GM12878 (cell line): ENCODE results near the gene POLRMT. TPM values are rescaled to one million over a fixed set of nuclear protein-coding genes. Genes with fewer than 3 reads are reported as not detected.

ENCODE experiments used
- ATAC-seq: fragments of 200-7000 bp; cut with Tn5 transposase; 3 replicates; pipeline ENCODE4 v1.9.1; 2020; ENCODE audit warnings: mild to moderate bottlenecking, moderate library complexity
- BruUV-seq: library from RNA; stranded (reverse); fragments of 400-500 nt; replicated peaks from 2 replicates; lab custom pipeline; 2021; lab: Mats Ljungman, UMichigan
- CTCF ChIA-PET: fragments of 300-600 bp; sonication (Branson Sonifier 250); formaldehyde crosslinking; extraction: SDS; loops from one replicate; lab custom pipeline; 2021; ENCODE audit warnings: inconsistent platforms; lab: Yijun Ruan, JAX
- POLR2A ChIA-PET: fragments of 350-600 bp; formaldehyde crosslinking; extraction: SDS; loops from one replicate; lab custom pipeline; 2021; ENCODE audit warnings: inconsistent platforms; lab: Charles Lee
- RAD21 ChIA-PET: fragments of 300-600 bp; sonication (Branson Sonifier 250); formaldehyde crosslinking; loops from one replicate; lab custom pipeline; 2023; ENCODE audit warnings: antibody characterized with exemption; ENCODE audit not compliant: unreplicated experiment; lab: Charles Lee
- SMC1A ChIA-PET: fragments of 300-600 bp; sonication (Branson Sonifier 250); formaldehyde crosslinking; loops from one replicate; lab custom pipeline; 2023; ENCODE audit not compliant: unreplicated experiment, uncharacterized antibody; lab: Charles Lee
- DNase-seq: peaks from one replicate; pipeline ENCODE4 v3.0.0-alpha.2; 2011; ENCODE audit warnings: low read depth, low spot score
- FAIRE-seq: peaks from 3 replicates; lab custom pipeline; 2011; peaks lifted over from hg19 to GRCh38; lab: Jason Lieb, UNC
- H2AFZ ChIP-seq: 2 replicates; pipeline ENCODE4 v1.6.0; 2011; ENCODE audit warnings: low read depth, low read length, control low read depth; ENCODE audit not compliant: control insufficient read depth
- H3K27ac ChIP-seq: 2 replicates; pipeline ENCODE4 v1.5.1; 2011; ENCODE audit warnings: control low read depth; ENCODE audit not compliant: control insufficient read depth, insufficient read depth
- H3K27me3 ChIP-seq, 2 experiments: replicated peaks in 1 of 2; 2 replicates each; pipeline versions ENCODE4 v1.6.0 to v1.6.1; 2011; ENCODE audit warnings: low read length in 1 of 2; ENCODE audit not compliant: control insufficient read depth in 2 of 2, insufficient read depth in 2 of 2
- H3K36me3 ChIP-seq, 2 experiments: 2 replicates each; pipeline ENCODE4 v1.5.1; 2011; ENCODE audit warnings: low read length in 1 of 2; ENCODE audit not compliant: control insufficient read depth in 2 of 2, insufficient read depth in 2 of 2
- H3K4me1 ChIP-seq: 2 replicates; pipeline ENCODE4 v1.6.1; 2011; ENCODE audit warnings: mild to moderate bottlenecking, low read length, moderate library complexity, mixed read lengths; ENCODE audit not compliant: control insufficient read depth, insufficient read depth
- H3K4me2 ChIP-seq: 2 replicates; pipeline ENCODE4 v1.6.0; 2011; ENCODE audit warnings: control low read depth; ENCODE audit not compliant: control insufficient read depth, insufficient read depth
- H3K4me3 ChIP-seq: fragments of 200-600 bp; sonication (generic); 2 replicates; pipeline ENCODE4 v1.5.1; 2016
- H3K79me2 ChIP-seq: 2 replicates; pipeline ENCODE4 v1.6.0; 2011; ENCODE audit warnings: low read length; ENCODE audit not compliant: control insufficient read depth, insufficient read depth
- H3K9ac ChIP-seq: 2 replicates; pipeline ENCODE4 v1.8.0; 2011; ENCODE audit warnings: low read length, control low read depth, mixed read lengths; ENCODE audit not compliant: control insufficient read depth, insufficient read depth
- H3K9me3 ChIP-seq: replicated peaks from 3 replicates; pipeline ENCODE4 v1.5.1; 2011; ENCODE audit warnings: mild to moderate bottlenecking, low read length; ENCODE audit not compliant: control insufficient read depth, insufficient read depth
- H4K20me1 ChIP-seq: 2 replicates; pipeline ENCODE4 v1.6.0; 2011; ENCODE audit not compliant: control insufficient read depth, insufficient read depth
- ATF3 ChIP-seq: IDR thresholded peaks from 2 replicates; pipeline ENCODE4 v1.6.1; 2011; ENCODE audit warnings: low read depth, mild to moderate bottlenecking, low read length, moderate library complexity, borderline replicate concordance; ENCODE audit errors: extremely low read depth
- DPF2 ChIP-seq: fragments of 450-650 bp; IDR thresholded peaks from 2 replicates; pipeline ENCODE4 v1.6.1; 2017; ENCODE audit warnings: mild to moderate bottlenecking
- HSF1 ChIP-seq: fragments of 150-350 bp; IDR thresholded peaks from 2 replicates; pipeline ENCODE4 v1.6.1; 2014; ENCODE audit warnings: mild to moderate bottlenecking, low read depth, low read length
- IKZF1 ChIP-seq: fragments of 450-650 bp; conservative IDR thresholded peaks from 2 replicates; pipeline ENCODE4 v1.6.1; 2017; ENCODE audit warnings: antibody characterized with exemption, mild to moderate bottlenecking
- MEF2B ChIP-seq: fragments of 450-650 bp; IDR thresholded peaks from 2 replicates; pipeline ENCODE4 v1.6.1; 2018; ENCODE audit warnings: mild to moderate bottlenecking, moderate library complexity; ENCODE audit not compliant: partially characterized antibody, poor library complexity, severe bottlenecking
- MTA2 ChIP-seq: fragments of 450-650 bp; IDR thresholded peaks from 2 replicates; pipeline ENCODE4 v1.6.1; 2016; ENCODE audit warnings: low read depth, mild to moderate bottlenecking, moderate library complexity
- PAX8 ChIP-seq: fragments of 450-650 bp; IDR thresholded peaks from 2 replicates; pipeline ENCODE4 v1.6.1; 2017; ENCODE audit warnings: mild to moderate bottlenecking, moderate library complexity
- PML ChIP-seq: IDR thresholded peaks from 2 replicates; pipeline ENCODE4 v1.6.1; 2012; ENCODE audit warnings: low read length, inconsistent platforms
- POU2F2 ChIP-seq: IDR thresholded peaks from 3 replicates; pipeline ENCODE4 v1.6.1; 2011; ENCODE audit warnings: low read depth, mild to moderate bottlenecking, low read length, borderline replicate concordance
- RELB ChIP-seq: fragments of 450-650 bp; IDR thresholded peaks from 2 replicates; pipeline ENCODE4 v1.6.1; 2017; ENCODE audit warnings: low read depth, mild to moderate bottlenecking, moderate library complexity
- RUNX3 ChIP-seq: IDR thresholded peaks from 2 replicates; pipeline ENCODE4 v1.6.1; 2012; ENCODE audit warnings: low read length, inconsistent platforms
- SIN3A ChIP-seq: IDR thresholded peaks from 2 replicates; pipeline ENCODE4 v1.6.1; 2012; ENCODE audit warnings: low read depth, low read length, improper control_type of control experiment
- SRF ChIP-seq, 2 experiments: IDR thresholded peaks; 2 replicates each; pipeline ENCODE4 v1.6.1; 2011; ENCODE audit warnings: low read depth in 2 of 2, low read length in 2 of 2, mild to moderate bottlenecking in 1 of 2, moderate library complexity in 1 of 2
- ZBED1 ChIP-seq: IDR thresholded peaks from 2 replicates; pipeline ENCODE4 v1.6.1; 2016; ENCODE audit warnings: borderline replicate concordance
- ZNF207 ChIP-seq: fragments of 450-650 bp; IDR thresholded peaks from 2 replicates; pipeline ENCODE4 v1.6.1; 2014; ENCODE audit warnings: antibody characterized with exemption, mild to moderate bottlenecking, borderline replicate concordance
- WGBS: methylation state at CpG from one replicate; pipeline ENCODE4 v1.1.6; 2016; ENCODE audit warnings: low lambda C conversion rate; ENCODE audit not compliant: insufficient replicate concordance, insufficient coverage; ENCODE audit errors: missing lambda C conversion rate; 5-methylcytosine and 5-hydroxymethylcytosine counted together
- in situ Hi-C: fragments of 300-500 bp; cut with MboI; formaldehyde crosslinking; loops from 9 replicates; pipeline ENCODE4 v1.14.3; 2018; ENCODE audit warnings: mixed read lengths
- intact Hi-C: fragments of 100-400 bp; cut with micrococcal nuclease; formaldehyde crosslinking; loops from one replicate; pipeline ENCODE4 v1.14.2; 2022; ENCODE audit not compliant: unreplicated experiment
- polyA plus RNA-seq, 11 experiments: library from polyadenylated mRNA; depleted of rRNA in 4 of 11; unstranded in 6 of 11; stranded (reverse) in 5 of 11; fragments of >200 nt; fragmentation: Nextera tagmentation in 4 of 11; fragmentation: Illumina TruSeq in 1 of 11; extraction: Ambion mirVana in 4 of 11; extraction: Trizol in 1 of 11; gene quantifications; 1 replicate in 1 of 11; 2 replicates in 10 of 11; pipeline versions ENCODE4 v1.2.1 to v1.2.3, GENCODE V29; 2011 to 2016; ENCODE audit warnings: inconsistent platforms in 2 of 11, missing spikeins in 2 of 11, low read depth in 1 of 11
- total RNA-seq, 4 experiments: library from RNA; depleted of rRNA in 3 of 4; stranded (reverse); fragments of >200 nt in 3 of 4; fragmentation: Illumina TruSeq in 1 of 4; extraction: Trizol in 1 of 4; gene quantifications; 2 replicates each; pipeline versions ENCODE4 v1.2.1 to v1.2.3, GENCODE V29; 2013 to 2021

Gene POLRMT
- total and polyA plus RNA-seq, 10 of the 15 experiments (the other 5 are each of a cell fraction or from before 2014, with no cell fraction given), result 9.9 to 57.6 (median 34.6) TPM

- BruUV-seq, result no TSS peak
- ChIA-PET SMC1A (interaction anchor here (1.3 to 1.5 kb wide), 2 partner anchors 21 to 80 kb away, joined by 3 read pairs; partner anchors contain the start of gene CDC34), CTCF (no interaction called here), RAD21 (no interaction called here), POLR2A (interaction anchor here (0.9 to 1.4 kb wide), 3 partner anchors 15 to 49 kb away, joined by 3 to 7 read pairs (median 6); partner anchors contain the start of gene POLRMT)
- Histone ChIP-seq H3K9ac (peak overlapping the region; percentile 60; the same call in 1 of the 2 replicates), H3K79me2 (no peaks in the 10 kb centered on the region), H3K4me1 (peaks cover 8% of the 10 kb centered on the region), H3K27ac (peak overlapping the region; percentile 73), H3K36me3 (no peaks in the 10 kb centered on the region), H3K4me3 (no peak overlapping the region), H3K27me3 (no peaks in the 10 kb centered on the region), H3K4me2 (peak overlapping the region; percentile 74), H3K9me3 (no peaks in the 10 kb centered on the region), H4K20me1 (no peaks in the 10 kb centered on the region), H2AFZ (peak overlapping the region; percentile 78)
- FAIRE-seq (peak; percentile 41), ATAC-seq (peak; percentile 52), DNase-seq (no peak)
- TF ChIP-seq POU2F2 (peak; percentile 79; the same call in 1 of the 3 replicates), PAX8 (no peak), ZNF207 (no peak), MEF2B (peak; percentile 44), DPF2 (0 out of 2 replicates have a peak, but pooled peaks have one; percentile 8), RELB (0 out of 2 replicates have a peak, but pooled peaks have one; percentile 12), IKZF1 (peak; percentile 23; the same call in 1 of the 2 replicates), MTA2 (0 out of 2 replicates have a peak, but pooled peaks have one; percentile 18), RUNX3 (peak; percentile 20; the same call in 1 of the 2 replicates), ZBED1 (no peak), SIN3A (no peak), ATF3 (no peak), HSF1 (0 out of 2 replicates have a peak, but pooled peaks have one; percentile 39), PML (no peak), SRF (IDR thresholded peaks at IDR 0.05; ENCODE audit: low read depth in 2 of 2, low read length in 2 of 2) (no peak)
- in situ Hi-C loops (no loop called here), intact Hi-C loops (no loop called here)
- WGBS, result 14% methylated on average over 13 of the region's 13 CpGs
Measured at GRCh38 chr19:611481-611868, 21.9 kb downstream of the POLRMT start.
